HG02571 (cell line): ENCODE results near the gene CALCA.

ENCODE experiments used
- ATAC-seq: cut with Tn5 transposase; IDR thresholded peaks from one replicate; pipeline ENCODE4 v1.9.1; 2021; ENCODE audit warnings: mild to moderate bottlenecking, moderate library complexity; ENCODE audit not compliant: unreplicated experiment

CALCA gene

GRCh38 chr11:14949437-14950147, 22.6 kb downstream of the CALCA start:
- no peak for ATAC-seq

GRCh38 chr11:14942745-14943144, 29.4 kb downstream of the CALCA start:
- no peak for ATAC-seq

GRCh38 chr11:14938936-14939335, 33.2 kb downstream of the CALCA start:
- no peak for ATAC-seq

GRCh38 chr11:14934641-14935351, 37.4 kb downstream of the CALCA start:
- ATAC-seq: no peak

- no peak for ATAC-seq
Observed at GRCh38 chr11:14932447-14932846, 39.7 kb downstream of the CALCA start.

- ATAC-seq: no peak
Observed at GRCh38 chr11:14930369-14930768, 41.8 kb downstream of the CALCA start.

GRCh38 chr11:14927146-14927545, 45.0 kb downstream of the CALCA start:
- no peak for ATAC-seq

GRCh38 chr11:14924318-14924717, 47.8 kb downstream of the CALCA start:
- ATAC-seq: no peak
